Ovary (tissue), 3 donors: ENCODE measurements around the gene IRF6.

Source experiments
- CTCF ChIP-seq, 3 donors: fragments of 450-650 bp in 2 of 3; fragments of 200-600 bp in 1 of 3; IDR thresholded peaks; one replicate each; pipeline versions ENCODE4 v1.5.1 to v1.8.0; 2016 to 2022; ENCODE audit warnings: antibody characterized with exemption in 3 of 3, mild to moderate bottlenecking in 1 of 3
- EP300 ChIP-seq: sonication (generic); formaldehyde crosslinking; IDR thresholded peaks from one replicate; pipeline ENCODE4 v1.6.1; 2017; ENCODE audit warnings: antibody characterized with exemption
- POLR2A ChIP-seq: fragments of 450-650 bp; IDR thresholded peaks from one replicate; pipeline ENCODE4 v1.6.1; 2017; ENCODE audit warnings: antibody characterized with exemption, mild to moderate bottlenecking, moderate library complexity
- donor health status: DM: no; HTN: no; CAD: no.

GRCh38 chr1:209767706-209768105 lies 38.2 kb downstream of the IRF6 start:
- TF ChIP-seq CTCF (IDR thresholded peaks at IDR 0.05) (no peak), POLR2A (no peak), EP300 (no peak)
